ENCODE results near the gene WDR20.
"Not testable (repeated sequence)": the region's sequence is repeated elsewhere in the genome, so short reads cannot be mapped to it uniquely, and the experiment has no call there.

WDR20 gene

DNA sequence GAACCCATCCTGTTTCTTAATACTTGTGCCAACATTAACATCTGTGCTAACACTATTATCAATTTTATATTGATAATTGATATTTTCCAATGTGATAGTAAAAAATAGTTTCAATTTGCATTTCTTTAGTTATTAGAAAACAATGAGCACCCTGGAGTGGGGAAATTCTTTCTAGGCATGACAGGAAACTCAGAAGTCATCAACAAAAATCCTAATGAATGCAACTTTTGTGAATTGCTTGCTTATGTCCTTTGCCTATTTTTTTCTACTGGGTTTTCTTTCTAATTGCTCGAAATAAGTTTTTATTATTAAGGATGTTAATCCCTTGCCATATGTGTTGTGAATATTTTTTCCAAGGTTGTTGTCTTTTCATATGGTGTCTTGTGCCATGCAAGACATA, 18.1 kb upstream of the WDR20 start:
- Histone ChIP-seq H3K4me2 (no peak overlapping the region), H3K4me3 (no peak overlapping the region), H3K27ac (no peak overlapping the region), H3K4me1 (no peaks in the 10 kb centered on the region), H3K27me3 (no peaks in the 10 kb centered on the region), H3K9me3 (replicated peaks in 1 of 11) (peaks cover 18 to 25% (median 19%) of the 10 kb centered on the region in 11 experiments), H3K36me3 (peaks cover 9 to 18% (median 15%) of the 10 kb centered on the region in 11 experiments; a peak in 20 of 22 replicates), H4K20me1 (no peaks in the 10 kb centered on the region), H3K9ac (no peak overlapping the region)
- no peak for TF ChIP-seq Cebpa-rat (IDR thresholded peaks at IDR 0.05)

DNA sequence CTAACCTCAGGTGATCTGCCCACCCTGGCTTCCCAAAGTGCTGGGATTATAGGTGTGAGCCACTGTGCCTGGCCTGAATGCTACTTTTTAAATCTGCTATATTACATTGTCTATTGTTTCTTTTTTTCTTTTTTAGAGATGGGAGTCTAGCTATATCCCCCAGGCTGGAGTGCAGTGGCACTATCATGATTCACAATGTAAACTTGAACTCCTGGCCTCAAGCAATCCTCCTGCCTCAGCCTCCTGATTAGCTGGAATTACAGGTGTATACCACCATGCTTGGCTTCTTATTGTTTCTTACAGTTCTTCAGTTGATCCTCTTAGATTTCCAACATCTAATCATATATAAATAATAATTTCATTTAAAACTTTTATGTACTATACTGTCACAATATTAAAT, 15.3 kb upstream of the WDR20 start:
- Histone ChIP-seq H4K20me1 (no peaks in the 10 kb centered on the region), H3K9me3 (replicated peaks in 1 of 11) (no peaks in the 10 kb centered on the region), H3K9ac (no peak overlapping the region), H3K27ac (no peak overlapping the region), H3K27me3 (no peaks in the 10 kb centered on the region), H3K36me3 (no peaks in the 10 kb centered on the region), H3K4me2 (no peak overlapping the region), H3K4me1 (peaks cover 0 to 6% (median 0%) of the 10 kb centered on the region in 10 experiments; a peak in 3 of 20 replicates), H3K4me3 (no peak overlapping the region)
- TF ChIP-seq Cebpa-rat (IDR thresholded peaks at IDR 0.05) = no peak

DNA sequence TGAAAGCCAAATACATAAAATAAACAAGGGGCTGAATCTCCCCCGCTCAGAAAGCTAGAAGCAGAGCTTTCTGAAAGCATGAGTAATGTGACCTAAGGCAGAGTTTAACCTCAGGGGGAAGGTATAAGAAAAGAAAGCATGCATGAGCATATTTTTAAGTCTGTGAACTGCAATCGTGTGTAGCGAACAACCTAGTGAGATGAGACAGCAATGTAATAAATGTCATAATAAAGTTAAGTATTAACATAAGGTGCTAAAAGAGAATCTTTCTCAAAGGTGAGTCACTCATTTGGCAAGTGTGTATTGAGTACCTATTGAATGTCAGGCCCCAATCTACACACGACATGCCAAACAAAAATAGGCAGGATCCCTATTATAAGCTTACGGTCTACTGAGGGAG, 14.2 kb upstream of the WDR20 start:
- TF ChIP-seq Cebpa-rat (IDR thresholded peaks at IDR 0.05) = no peak
- Histone ChIP-seq H3K9ac (no peak overlapping the region), H3K27me3 (no peaks in the 10 kb centered on the region), H3K36me3 (peaks cover 0 to 7% (median under 1%) of the 10 kb centered on the region in 11 experiments; a peak in 3 of 22 replicates), H4K20me1 (no peaks in the 10 kb centered on the region), H3K27ac (no peak overlapping the region), H3K4me2 (no peak overlapping the region), H3K4me1 (peaks cover 0 to 6% (median 0%) of the 10 kb centered on the region in 10 experiments; a peak in 3 of 20 replicates), H3K4me3 (no peak overlapping the region), H3K9me3 (replicated peaks in 1 of 11) (peaks cover 0 to 7% (median 2%) of the 10 kb centered on the region in 11 experiments; a peak in 2 of 22 replicates)

DNA sequence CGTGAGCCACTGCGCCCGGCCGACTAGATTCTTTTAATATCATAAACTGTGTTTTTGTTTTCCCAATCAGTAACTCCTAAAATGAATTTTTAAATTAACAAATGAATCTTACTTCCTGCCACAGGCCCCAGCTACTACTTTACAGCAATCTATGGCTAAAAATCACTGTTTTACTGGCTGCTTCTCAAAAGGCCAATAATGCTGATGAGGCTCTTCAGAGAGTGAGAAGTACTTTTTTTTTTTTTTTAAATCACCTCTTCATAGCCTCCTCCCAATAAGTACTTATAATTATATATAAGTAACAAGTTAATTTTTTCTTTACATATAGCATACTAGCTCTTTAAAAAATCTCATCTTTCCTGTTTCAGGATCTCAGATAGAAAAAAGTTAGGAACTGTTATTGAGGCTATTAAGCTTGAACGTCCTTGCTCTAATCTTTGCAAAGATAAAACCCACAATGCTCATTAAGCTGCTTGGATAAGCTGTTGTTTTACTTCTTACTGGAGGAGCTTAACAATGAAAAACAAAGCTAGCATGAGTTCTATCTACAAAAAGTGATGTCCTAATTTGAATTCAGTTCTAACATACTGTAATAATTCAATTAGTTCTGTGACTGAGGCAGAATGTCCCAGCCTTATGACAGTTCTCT, 12.8 kb upstream of the WDR20 start:
- Histone ChIP-seq H3K27ac (no peak overlapping the region), H3K27me3 (no peaks in the 10 kb centered on the region), H3K9me3 (replicated peaks in 1 of 11) (peaks cover 0 to 12% (median 5%) of the 10 kb centered on the region in 11 experiments; a peak in 2 of 22 replicates), H3K36me3 (peaks cover 0 to 20% (median 8%) of the 10 kb centered on the region in 11 experiments; a peak in 7 of 22 replicates), H3K9ac (no peak overlapping the region), H4K20me1 (no peaks in the 10 kb centered on the region), H3K4me3 (no peak overlapping the region), H3K4me2 (no peak overlapping the region), H3K4me1 (peaks cover 0 to 6% (median 0%) of the 10 kb centered on the region in 10 experiments; a peak in 3 of 20 replicates)
- no peak for TF ChIP-seq Cebpa-rat (IDR thresholded peaks at IDR 0.05)

DNA sequence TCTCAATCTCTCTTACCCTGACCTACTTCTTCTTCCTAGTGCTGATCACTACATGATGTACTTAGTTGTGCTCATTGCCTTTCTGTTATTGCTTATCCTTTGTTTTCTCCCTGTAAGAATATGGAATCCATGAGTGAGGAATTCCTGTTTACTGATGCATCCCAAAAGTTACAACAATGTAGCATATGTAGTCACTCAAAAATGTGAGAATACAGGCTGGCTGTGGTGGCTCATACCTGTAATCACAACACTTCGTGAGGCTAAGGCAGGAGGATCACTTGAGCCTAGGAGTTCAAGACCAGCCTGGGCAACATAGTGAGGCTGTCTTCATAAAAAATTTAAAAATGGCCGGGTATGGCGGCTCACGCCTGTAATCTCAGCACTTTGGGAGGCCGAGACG, 8.0 kb upstream of the WDR20 start:
- Histone ChIP-seq H3K27me3 (no peaks in the 10 kb centered on the region), H3K27ac (no peak overlapping the region), H3K4me2 (no peak overlapping the region), H3K9ac (no peak overlapping the region), H3K9me3 (replicated peaks in 1 of 11) (peaks cover 0 to 12% (median 5%) of the 10 kb centered on the region in 11 experiments; a peak in 2 of 22 replicates), H3K36me3 (peaks cover 0 to 36% (median 13%) of the 10 kb centered on the region in 11 experiments; a peak in 16 of 22 replicates), H3K4me1 (peaks cover 0 to 9% (median 0%) of the 10 kb centered on the region in 10 experiments; a peak in 3 of 20 replicates), H4K20me1 (no peaks in the 10 kb centered on the region), H3K4me3 (no peak overlapping the region)
- no peak for TF ChIP-seq Cebpa-rat (IDR thresholded peaks at IDR 0.05)

DNA sequence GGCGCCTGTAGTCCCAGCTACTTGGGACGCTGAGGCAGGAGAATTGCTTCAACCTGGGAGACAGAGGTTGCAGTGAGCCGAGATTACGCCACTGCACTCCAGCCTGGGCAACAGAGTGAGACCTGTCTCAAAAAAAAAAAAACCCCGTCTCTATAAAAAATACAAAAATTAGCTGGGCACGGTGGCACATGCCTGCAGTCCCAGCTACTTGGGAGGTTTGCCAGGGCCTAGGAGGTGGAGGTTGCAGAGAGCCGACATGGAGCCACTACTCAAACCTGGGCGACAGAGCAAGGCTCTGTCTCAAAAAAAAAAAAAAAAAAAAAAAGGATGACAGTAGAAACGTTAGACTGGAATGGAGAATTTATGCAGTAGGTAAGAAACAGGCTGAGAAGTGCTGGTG, 5.7 kb upstream of the WDR20 start:
- H3K9me3 ChIP-seq (replicated peaks in 1 of 11) = peaks cover 0 to 12% (median 5%) of the 10 kb centered on the region in 11 experiments; a peak in 2 of 22 replicates
- H3K36me3 ChIP-seq = peaks cover 0 to 36% (median 13%) of the 10 kb centered on the region in 11 experiments; a peak in 16 of 22 replicates
- H3K4me2 ChIP-seq, H3K9ac ChIP-seq, H3K4me3 ChIP-seq, H3K27me3 ChIP-seq, H4K20me1 ChIP-seq, H3K27ac ChIP-seq: not testable (repeated sequence)
- H3K4me1 ChIP-seq = peaks cover 0 to 11% (median 8%) of the 10 kb centered on the region in 10 experiments; a peak in 16 of 20 replicates

DNA sequence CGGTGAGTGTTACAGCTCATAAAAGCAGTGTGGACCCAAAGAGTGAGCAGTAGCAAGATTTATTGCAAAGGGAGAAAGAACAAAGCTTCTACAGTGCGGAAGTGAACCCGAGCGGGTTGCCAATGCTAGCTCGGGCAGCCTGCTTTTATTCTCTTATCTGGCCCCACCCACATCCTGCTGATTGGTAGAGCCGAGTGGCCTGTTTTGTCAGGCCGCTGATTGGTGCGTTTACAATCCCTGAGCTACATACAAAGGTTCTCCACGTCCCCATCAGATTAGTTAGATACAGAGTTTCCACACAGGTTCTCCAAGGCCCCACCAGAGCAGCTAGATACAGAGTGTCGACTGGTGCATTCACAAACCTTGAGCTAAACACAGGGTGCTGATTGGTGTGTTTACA, 5.0 kb upstream of the WDR20 start:
- H3K9me3 ChIP-seq (replicated peaks in 1 of 11) = peaks cover 0 to 12% (median 5%) of the 10 kb centered on the region in 11 experiments; a peak in 2 of 22 replicates
- not testable (repeated sequence) for H3K9ac ChIP-seq, H3K4me2 ChIP-seq, H4K20me1 ChIP-seq, H3K27me3 ChIP-seq, H3K27ac ChIP-seq, H3K4me3 ChIP-seq
- peaks cover 0 to 11% (median 8%) of the 10 kb centered on the region in 10 experiments; a peak in 16 of 20 replicates for H3K4me1 ChIP-seq
- H3K36me3 ChIP-seq = peaks cover 0 to 36% (median 13%) of the 10 kb centered on the region in 11 experiments; a peak in 16 of 22 replicates

DNA sequence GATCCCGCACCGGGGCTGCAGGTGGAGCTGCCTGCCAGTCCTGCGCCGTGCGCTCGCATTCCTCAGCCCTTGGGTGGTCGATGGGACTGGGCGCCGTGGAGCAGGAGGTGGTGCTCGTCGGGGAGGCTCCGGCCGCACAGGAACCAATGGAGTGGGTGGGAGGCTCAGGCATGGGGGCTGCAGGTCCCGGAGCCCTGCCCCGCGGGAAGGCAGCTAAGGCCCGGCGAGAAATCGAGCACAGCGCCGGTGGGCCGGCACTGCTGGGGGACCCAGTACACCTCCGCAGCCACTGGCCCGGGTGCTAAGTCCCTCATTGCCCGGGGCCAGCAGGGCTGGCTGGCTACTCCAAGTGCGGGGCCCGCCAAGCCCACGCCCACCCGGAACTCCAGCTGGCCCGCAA, 4.2 kb upstream of the WDR20 start:
- Histone ChIP-seq H3K36me3 (peaks cover 0 to 31% (median 13%) of the 10 kb centered on the region in 11 experiments; a peak in 16 of 22 replicates), H3K4me1 (peaks cover 0 to 11% (median 8%) of the 10 kb centered on the region in 10 experiments; a peak in 16 of 20 replicates)
- not testable (repeated sequence) for H3K4me2 ChIP-seq; H3K9ac ChIP-seq; H3K4me3 ChIP-seq; H3K27ac ChIP-seq; H3K27me3 ChIP-seq; H4K20me1 ChIP-seq; H3K9me3 ChIP-seq (replicated peaks in 1 of 11)

DNA sequence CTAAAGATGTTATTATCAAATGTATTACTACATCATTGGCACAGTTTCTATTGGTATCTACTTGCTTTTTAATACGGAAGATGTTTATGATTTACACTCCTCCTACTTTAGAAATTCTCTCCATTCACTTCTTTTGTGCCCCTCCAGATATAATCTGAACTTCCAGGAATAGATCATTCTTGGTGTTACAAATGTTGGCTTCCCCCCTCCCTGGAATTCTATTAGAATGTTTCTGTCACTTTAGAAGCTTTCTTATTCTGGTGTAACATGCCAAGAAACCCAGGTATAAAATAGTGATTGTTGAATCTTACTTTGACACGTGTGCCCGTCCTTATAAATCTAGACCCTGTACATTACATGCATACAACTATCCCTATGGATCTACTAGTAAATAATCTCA, 1.2 kb upstream of the WDR20 start:
- H4K20me1 ChIP-seq = peaks cover 15 to 36% (median 30%) of the 10 kb centered on the region in 11 experiments; a peak in 18 of 22 replicates
- H3K9ac ChIP-seq = peak overlapping the region; percentile 93 to 98 (median 95)
- peak overlapping the region in 8 of 11 experiments; percentile 86 to 94 (median 90); a peak in 12 of 22 replicates for H3K27ac ChIP-seq
- peak overlapping the region; percentile 91 to 99 (median 96) for H3K4me3 ChIP-seq
- H3K27me3 ChIP-seq = no peaks in the 10 kb centered on the region
- peaks cover 0 to 28% (median 16%) of the 10 kb centered on the region in 11 experiments; a peak in 19 of 22 replicates for H3K36me3 ChIP-seq
- H3K4me1 ChIP-seq = peaks cover 8 to 34% (median 27%) of the 10 kb centered on the region in 10 experiments
- no peaks in the 10 kb centered on the region for H3K9me3 ChIP-seq (replicated peaks in 1 of 11)
- H3K4me2 ChIP-seq = peak overlapping the region; percentile 70 to 87 (median 79)
- TF ChIP-seq Cebpa-rat (IDR thresholded peaks at IDR 0.05) = no peak

All from BLaER1 treated with 17β-estradiol and CSF1 and Interleukin-3, amounts not matched to agents 10 nM and 100 nM (cell line).